Suppressor macrophage treated with lipopolysaccharide for 4 hours (primary cell): ENCODE results near the gene LETMD1.
"Not testable (repeated sequence)": the region's sequence is repeated elsewhere in the genome, so short reads cannot be mapped to it uniquely, and the experiment has no call there.

Experiments used
- DNase-seq: peaks from one replicate; pipeline ENCODE4 v3.0.0-alpha.2; 2020

The LETMD1 gene

GRCh38 chr12:51078346-51078745, 30.2 kb downstream of the LETMD1 start:
- DNase-seq: not testable (repeated sequence)

GRCh38 chr12:51078866-51079265, 30.7 kb downstream of the LETMD1 start:
- DNase-seq: not testable (repeated sequence)

- no peak for DNase-seq
Measured at GRCh38 chr12:51080136-51080535, 32.0 kb downstream of the LETMD1 start.

- DNase-seq: no peak
Measured at GRCh38 chr12:51081421-51081820, 33.3 kb downstream of the LETMD1 start.

DNA sequence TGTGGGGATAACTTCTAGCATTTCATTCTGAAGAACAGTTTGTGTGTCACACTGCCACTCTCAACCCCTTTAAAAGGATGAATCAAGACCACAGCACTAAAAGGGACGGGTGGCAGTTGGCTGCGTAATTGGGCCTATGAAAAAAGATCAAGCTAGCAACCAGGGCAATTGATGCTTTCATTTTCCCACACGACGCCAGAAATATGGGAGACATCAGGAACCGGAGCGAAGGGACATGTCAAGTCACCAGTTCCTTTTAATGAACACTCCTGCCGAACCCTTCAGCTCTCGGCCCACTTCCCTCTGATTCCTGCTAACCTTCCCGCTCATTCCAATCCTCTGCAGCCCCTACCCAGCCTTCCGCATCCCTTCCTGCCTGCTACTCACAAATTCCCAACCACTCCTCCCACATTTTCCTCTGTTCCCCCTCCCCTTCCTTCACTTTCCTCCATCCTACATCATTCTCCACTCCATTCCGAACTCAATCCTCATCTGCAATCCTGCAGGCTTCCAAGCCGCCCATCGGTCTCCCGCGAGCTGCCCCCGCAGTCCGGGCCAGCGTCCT, 34.5 kb downstream of the LETMD1 start:
- DNase-seq: peak; percentile 60

DNA sequence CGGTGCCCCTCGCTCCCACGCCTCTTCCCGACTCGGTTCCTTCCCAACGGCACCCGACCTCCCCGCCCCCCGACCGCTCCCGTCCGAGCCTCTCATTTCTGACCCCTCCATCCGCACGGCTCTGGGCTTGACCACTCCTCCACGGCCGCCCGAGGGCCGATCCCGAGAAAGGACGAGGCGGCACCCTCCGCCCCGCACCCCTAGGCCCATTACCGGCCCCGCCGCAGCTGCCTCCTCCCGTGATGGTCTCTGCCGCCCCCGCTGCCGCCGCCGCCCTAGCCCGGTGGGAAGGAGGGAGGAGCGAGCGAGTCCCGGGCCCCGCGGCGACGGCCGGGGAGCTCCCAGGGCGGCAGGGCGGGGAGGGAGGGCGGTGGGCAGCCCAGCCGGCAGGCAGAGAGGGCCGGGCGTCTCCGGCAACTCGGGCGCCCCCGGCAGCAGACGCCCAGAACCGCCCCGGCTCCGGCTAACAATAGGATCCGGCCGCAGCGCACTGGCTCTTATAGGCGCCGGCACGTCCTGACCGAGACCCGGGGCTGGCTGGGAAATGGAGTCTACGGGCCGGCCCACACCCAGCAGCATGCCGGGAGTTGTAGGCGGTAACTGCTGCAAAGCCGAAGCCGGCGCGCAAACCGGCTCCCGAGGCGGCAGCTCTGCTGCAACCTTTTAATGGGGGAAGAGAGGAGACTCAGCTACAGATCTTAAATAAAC, 35.2 kb downstream of the LETMD1 start, which contains the start of gene CSRNP2:
Gene CSRNP2 (minus strand): TSS at position 471 of the 708 bp plus-strand sequence. CDS start 7,035 bp downstream, outside the sequence.
- peak; percentile 97 for DNase-seq

GRCh38 chr12:51085757-51086156, 37.6 kb downstream of the LETMD1 start:
- DNase-seq: peak; percentile 32

DNA sequence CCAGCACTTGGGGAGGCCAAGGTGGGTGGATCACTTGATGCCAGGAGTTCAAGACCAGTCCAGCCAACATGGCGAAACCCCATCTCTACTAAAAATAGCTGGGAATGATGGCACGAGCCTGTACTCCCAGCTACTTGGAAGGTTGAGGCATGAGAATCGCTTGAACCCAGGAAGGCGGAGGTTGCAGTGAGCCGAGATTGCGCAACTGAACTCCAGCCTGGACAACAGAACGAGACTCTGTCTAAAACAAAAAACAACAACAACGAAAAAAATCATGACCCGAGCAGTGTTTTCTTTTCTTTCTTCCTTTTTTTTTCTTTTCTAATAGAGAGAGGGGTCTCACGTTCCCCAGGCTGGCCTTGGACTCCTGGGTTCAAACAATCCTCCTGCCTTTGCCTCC, 38.8 kb downstream of the LETMD1 start:
- no peak for DNase-seq

DNA sequence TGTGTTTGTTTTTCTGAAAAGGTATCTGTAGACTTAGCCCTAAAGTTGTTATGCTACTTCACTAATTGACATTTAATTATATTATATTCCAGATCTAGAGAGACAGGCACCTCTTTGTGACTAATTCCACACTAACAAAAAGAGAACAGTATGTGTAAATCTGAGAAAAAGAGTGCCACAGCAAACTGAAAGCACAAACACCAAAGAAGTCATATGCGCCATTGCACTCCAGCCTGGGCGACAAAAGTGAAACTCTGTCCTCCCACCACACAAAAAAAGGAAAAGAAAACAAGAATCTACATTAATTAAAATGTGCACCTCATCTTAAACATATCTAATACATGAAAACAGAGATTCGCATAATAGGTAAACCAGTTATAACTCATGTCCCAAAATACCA, 39.7 kb downstream of the LETMD1 start:
- peak; percentile 26 for DNase-seq

- DNase-seq: no peak
Measured at GRCh38 chr12:51090705-51091229, 42.6 kb downstream of the LETMD1 start.

DNA sequence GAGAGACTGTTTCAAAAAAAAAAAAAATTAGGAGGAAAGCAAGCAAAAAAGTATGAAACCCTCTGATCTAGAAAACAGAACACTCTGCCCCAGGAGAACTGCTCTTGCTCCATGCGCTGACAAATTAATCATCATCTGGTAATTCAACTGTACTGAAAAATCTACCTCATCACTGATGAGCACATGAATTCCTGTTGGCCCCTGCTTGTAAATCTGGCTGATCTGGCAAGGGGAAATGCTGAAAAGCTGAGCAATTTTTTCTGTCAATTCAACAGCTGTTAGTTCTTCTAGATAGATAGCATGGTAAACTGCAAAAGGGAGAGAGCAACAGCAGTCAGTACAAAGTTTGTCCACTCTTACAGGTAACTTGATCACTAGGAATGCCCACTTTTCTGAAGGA, 50.5 kb downstream of the LETMD1 start:
- DNase-seq: no peak

DNA sequence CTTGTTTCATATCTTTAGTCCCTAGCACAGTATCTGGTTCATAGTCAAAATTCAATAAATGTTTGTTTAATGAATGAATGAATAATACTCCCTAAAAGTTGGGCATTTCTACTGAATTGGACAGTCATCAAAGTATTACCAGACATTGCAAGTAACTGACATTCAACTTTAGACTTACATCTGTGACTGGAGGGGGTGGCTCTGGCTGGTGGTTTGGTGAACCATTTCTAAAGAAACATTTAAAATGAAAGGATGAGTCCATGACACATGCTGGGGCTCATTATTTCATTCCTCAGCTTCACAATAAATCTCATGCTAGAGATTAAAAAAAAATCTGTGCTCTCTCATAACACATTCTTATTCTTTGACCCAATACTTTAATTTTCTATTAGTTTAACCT, 55.9 kb downstream of the LETMD1 start:
- no peak for DNase-seq

DNA sequence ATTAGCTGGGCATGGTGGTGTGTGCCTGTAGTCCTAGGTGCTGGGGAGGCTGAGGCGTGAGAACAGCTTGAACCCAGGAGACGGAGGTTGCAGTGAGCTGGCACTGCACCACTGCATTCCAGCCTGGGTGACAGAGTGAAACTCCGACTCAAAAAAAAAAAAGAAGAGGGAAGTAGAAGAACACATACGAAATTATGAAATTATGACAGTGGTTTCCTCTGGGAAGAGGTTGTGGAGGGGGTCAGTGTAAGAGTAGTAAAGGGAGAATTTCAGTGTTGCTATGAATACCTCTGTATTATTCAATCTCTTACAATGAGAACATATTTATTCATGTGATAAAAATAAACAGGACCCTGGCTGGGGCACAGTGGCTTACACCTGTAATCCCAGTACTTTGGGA, 60.0 kb downstream of the LETMD1 start:
- peak; percentile 40 for DNase-seq
